ENCODE data around the gene ARMC7. TPM values are rescaled to one million over a fixed set of nuclear protein-coding genes. Genes with fewer than 3 reads are reported as not detected.
"Not testable (repeated sequence)": the region's sequence is repeated elsewhere in the genome, so short reads cannot be mapped to it uniquely, and the experiment has no call there.

ARMC7 gene
- total RNA-seq, 2 donors from 2014 or later: 6.7 to 7.9 TPM

- Histone ChIP-seq H3K27me3 (no peaks in the 10 kb centered on the region), H3K9me3 (no peaks in the 10 kb centered on the region), H3K36me3 (replicated peaks in 1 of 2; ENCODE audit: insufficient read depth in 1 of 2, low read depth in 2 of 2) (peaks cover 0 to 10% of the 10 kb centered on the region in 2 donors), H3K4me1 (no peaks in the 10 kb centered on the region), H3K27ac (no peak overlapping the region), H3K4me3 (no peak overlapping the region)
- intact Hi-C loops (cut with DNase I): no loop called here
- TF ChIP-seq POLR2A (IDR thresholded peaks at IDR 0.05): no peak
- TF ChIP-seq, protein P1, sequence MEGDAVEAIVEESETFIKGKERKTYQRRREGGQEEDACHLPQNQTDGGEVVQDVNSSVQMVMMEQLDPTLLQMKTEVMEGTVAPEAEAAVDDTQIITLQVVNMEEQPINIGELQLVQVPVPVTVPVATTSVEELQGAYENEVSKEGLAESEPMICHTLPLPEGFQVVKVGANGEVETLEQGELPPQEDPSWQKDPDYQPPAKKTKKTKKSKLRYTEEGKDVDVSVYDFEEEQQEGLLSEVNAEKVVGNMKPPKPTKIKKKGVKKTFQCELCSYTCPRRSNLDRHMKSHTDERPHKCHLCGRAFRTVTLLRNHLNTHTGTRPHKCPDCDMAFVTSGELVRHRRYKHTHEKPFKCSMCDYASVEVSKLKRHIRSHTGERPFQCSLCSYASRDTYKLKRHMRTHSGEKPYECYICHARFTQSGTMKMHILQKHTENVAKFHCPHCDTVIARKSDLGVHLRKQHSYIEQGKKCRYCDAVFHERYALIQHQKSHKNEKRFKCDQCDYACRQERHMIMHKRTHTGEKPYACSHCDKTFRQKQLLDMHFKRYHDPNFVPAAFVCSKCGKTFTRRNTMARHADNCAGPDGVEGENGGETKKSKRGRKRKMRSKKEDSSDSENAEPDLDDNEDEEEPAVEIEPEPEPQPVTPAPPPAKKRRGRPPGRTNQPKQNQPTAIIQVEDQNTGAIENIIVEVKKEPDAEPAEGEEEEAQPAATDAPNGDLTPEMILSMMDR (IDR thresholded peaks at IDR 0.05): no peak
- 82 to 87% methylated on average over 5 of the region's 5 CpGs for WGBS, 2 donors
- DNase-seq (no peak), ATAC-seq (no peak)
Measured at GRCh38 chr17:75163074-75163473, 53.3 kb downstream of the ARMC7 start.

- H3K36me3 ChIP-seq (replicated peaks in 1 of 2; ENCODE audit: insufficient read depth in 1 of 2, low read depth in 2 of 2): peaks cover 0 to 10% of the 10 kb centered on the region in 2 donors
- intact Hi-C loops (cut with DNase I); H3K27ac ChIP-seq; DNase-seq; H3K9me3 ChIP-seq; H3K4me1 ChIP-seq; H3K4me3 ChIP-seq; H3K27me3 ChIP-seq; ATAC-seq: not testable (repeated sequence)
- whole genome bisulfite sequencing, 2 donors: 95 to 96% methylated on average over 15 of the region's 15 CpGs
Measured at GRCh38 chr17:75164606-75165005, 54.8 kb downstream of the ARMC7 start.

GRCh38 chr17:75168998-75169397, 59.2 kb downstream of the ARMC7 start:
- Histone ChIP-seq H3K27me3 (no peaks in the 10 kb centered on the region), H3K27ac (no peak overlapping the region), H3K9me3 (no peaks in the 10 kb centered on the region), H3K4me3 (no peak overlapping the region), H3K36me3 (replicated peaks in 1 of 2; ENCODE audit: insufficient read depth in 1 of 2, low read depth in 2 of 2) (peaks cover 7 to 19% of the 10 kb centered on the region in 2 donors), H3K4me1 (no peaks in the 10 kb centered on the region)
- intact Hi-C loops (cut with DNase I): no loop called here
- WGBS, 2 donors: 75 to 78% methylated on average over 4 of the region's 4 CpGs
- no peak for TF ChIP-seq POLR2A (IDR thresholded peaks at IDR 0.05)
- TF ChIP-seq, protein P1 (IDR thresholded peaks at IDR 0.05): no peak
- ATAC-seq: no peak
- no peak for DNase-seq

GRCh38 chr17:75173526-75173925, 63.8 kb downstream of the ARMC7 start:
- Histone ChIP-seq H3K9me3 (no peaks in the 10 kb centered on the region), H3K27me3 (no peaks in the 10 kb centered on the region), H3K27ac (no peak overlapping the region), H3K4me3 (no peak overlapping the region), H3K4me1 (no peaks in the 10 kb centered on the region), H3K36me3 (replicated peaks in 1 of 2; ENCODE audit: insufficient read depth in 1 of 2, low read depth in 2 of 2) (peaks cover 14 to 24% of the 10 kb centered on the region in 2 donors)
- ATAC-seq (no peak), DNase-seq (no peak)
- no peak for TF ChIP-seq POLR2A (IDR thresholded peaks at IDR 0.05)
- TF ChIP-seq, protein P1 (IDR thresholded peaks at IDR 0.05): no peak
- intact Hi-C loops (cut with DNase I): no loop called here
- WGBS, 2 donors: 74 to 86% methylated on average over 3 to 4 of the region's 4 CpGs

DNA sequence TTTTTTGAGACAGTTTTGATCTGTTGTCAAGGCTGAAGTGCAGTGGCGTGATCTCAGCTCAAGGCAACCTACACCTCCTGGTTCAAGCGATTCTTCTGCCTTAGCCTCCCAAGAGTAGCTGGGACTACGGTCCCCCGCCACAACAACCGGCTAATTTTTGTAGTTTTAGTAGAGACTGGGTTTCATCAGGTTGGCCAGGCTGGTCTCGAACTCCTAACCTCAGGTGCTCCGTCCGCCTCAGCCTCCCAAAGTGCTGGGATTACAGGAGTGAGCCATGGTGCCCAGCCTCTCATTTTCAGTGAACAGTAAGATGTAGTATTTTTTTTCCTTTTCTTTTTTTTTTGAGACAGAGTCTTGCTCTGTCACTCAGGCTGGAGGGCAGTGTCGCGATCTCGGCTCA, 65.2 kb downstream of the ARMC7 start:
- DNase-seq: no peak
- Histone ChIP-seq H3K4me3 (no peak overlapping the region), H3K9me3 (no peaks in the 10 kb centered on the region), H3K4me1 (peaks cover 5% of the 10 kb centered on the region), H3K27ac (no peak overlapping the region), H3K36me3 (replicated peaks in 1 of 2; ENCODE audit: insufficient read depth in 1 of 2, low read depth in 2 of 2) (peaks cover 14 to 28% of the 10 kb centered on the region in 2 donors), H3K27me3 (no peaks in the 10 kb centered on the region)
- intact Hi-C loops (cut with DNase I): no loop called here
- no peak for ATAC-seq
- TF ChIP-seq, protein P1 (IDR thresholded peaks at IDR 0.05): no peak
- TF ChIP-seq POLR2A (IDR thresholded peaks at IDR 0.05): no peak
- 90 to 94% methylated on average over 11 of the region's 11 CpGs for WGBS, 2 donors

All from body of pancreas (tissue), 4 donors.